HepG2 (cell line): ENCODE data around the gene SYS1. TPM values are rescaled to one million over a fixed set of nuclear protein-coding genes. Genes with fewer than 3 reads are reported as not detected.

Experiments used
- CENPX ChIP-seq: sonication (generic); formaldehyde crosslinking; IDR thresholded peaks from 2 replicates; pipeline ENCODE4 v1.9.0; 2021; ENCODE audit warnings: mild to moderate bottlenecking, missing genetic modification reagents, moderate library complexity
- MIER2 ChIP-seq: IDR thresholded peaks from 2 replicates; pipeline ENCODE4 v1.6.1; 2016; ENCODE audit warnings: missing biosample characterization, missing genetic modification reagents
- MIXL1 ChIP-seq: IDR thresholded peaks from 2 replicates; pipeline ENCODE4 v1.6.1; 2016
- MLLT10 ChIP-seq: sonication (generic); formaldehyde crosslinking; IDR thresholded peaks from 2 replicates; pipeline ENCODE4 v1.4.0; 2020; ENCODE audit warnings: missing genetic modification reagents
- MTA3 ChIP-seq: sonication (generic); formaldehyde crosslinking; IDR thresholded peaks from 2 replicates; pipeline ENCODE4 v1.4.0; 2020; ENCODE audit warnings: missing genetic modification reagents
- NFE2L2 ChIP-seq: fragments of 150-350 bp; IDR thresholded peaks from 2 replicates; pipeline ENCODE4 v1.6.1; 2014; ENCODE audit warnings: low read length
- NFIB ChIP-seq: sonication (generic); formaldehyde crosslinking; IDR thresholded peaks from 2 replicates; pipeline ENCODE4 v1.9.0; 2021; ENCODE audit warnings: missing genetic modification reagents, mild to moderate bottlenecking, borderline replicate concordance
- NRL ChIP-seq: sonication (generic); formaldehyde crosslinking; IDR thresholded peaks from 2 replicates; pipeline ENCODE4 v1.5.0; 2020; ENCODE audit warnings: missing genetic modification reagents, mild to moderate bottlenecking, moderate library complexity, borderline replicate concordance
- SALL2 ChIP-seq: sonication (generic); formaldehyde crosslinking; IDR thresholded peaks from 2 replicates; pipeline ENCODE4 v1.8.1; 2023; ENCODE audit warnings: mild to moderate bottlenecking, missing genetic modification reagents, inconsistent platforms
- WIZ ChIP-seq: sonication (generic); formaldehyde crosslinking; IDR thresholded peaks from 2 replicates; pipeline ENCODE4 v1.5.1; 2020; ENCODE audit warnings: mild to moderate bottlenecking, missing genetic modification reagents
- ZFP62 ChIP-seq: sonication (generic); formaldehyde crosslinking; IDR thresholded peaks from 2 replicates; pipeline ENCODE4 v1.4.0; 2020; ENCODE audit warnings: missing genetic modification reagents
- ZNF34 ChIP-seq: sonication (generic); formaldehyde crosslinking; IDR thresholded peaks from 2 replicates; pipeline ENCODE4 v1.4.0; 2020; ENCODE audit warnings: mild to moderate bottlenecking, missing genetic modification reagents, borderline replicate concordance
- ZNF343 ChIP-seq: sonication (generic); formaldehyde crosslinking; IDR thresholded peaks from 2 replicates; pipeline ENCODE4 v1.4.0; 2020; ENCODE audit warnings: mild to moderate bottlenecking, missing genetic modification reagents
- polyA plus RNA-seq, 8 experiments: library from polyadenylated mRNA; depleted of rRNA in 3 of 8; stranded (reverse) in 7 of 8; unstranded in 1 of 8; fragments of >200 nt; fragmentation: Illumina TruSeq in 4 of 8; extraction: Trizol in 4 of 8; gene quantifications; 2 replicates each; pipeline versions ENCODE4 v1.2.1 to v1.2.3, GENCODE V29; 2011 to 2016; ENCODE audit warnings: low read depth in 4 of 8, missing spikeins in 1 of 8, mixed read lengths in 1 of 8; ENCODE audit not compliant: insufficient read depth in 1 of 8
- total RNA-seq, 5 experiments: library from RNA; depleted of rRNA; stranded (reverse); fragments of >200 nt; fragmentation: Illumina TruSeq; extraction: Trizol; gene quantifications; 2 replicates each; pipeline ENCODE4 v1.2.3, GENCODE V29; 2016; ENCODE audit warnings: low read depth in 1 of 5
- TF ChIP-seq, protein P1 (sequence below): sonication (generic); formaldehyde crosslinking; IDR thresholded peaks from 2 replicates; pipeline ENCODE4 v1.4.0; 2020; ENCODE audit warnings: missing genetic modification reagents
- TF ChIP-seq, protein P2 (sequence below): sonication (generic); formaldehyde crosslinking; IDR thresholded peaks from 2 replicates; pipeline ENCODE4 v1.4.0; 2020; ENCODE audit warnings: missing genetic modification reagents
- TF ChIP-seq, protein P3 (sequence below): sonication (generic); formaldehyde crosslinking; IDR thresholded peaks from 2 replicates; pipeline ENCODE4 v1.4.0; 2020; ENCODE audit warnings: missing genetic modification reagents, borderline replicate concordance
- TF ChIP-seq, protein P4 (sequence below), 2 experiments: sonication (generic) in 1 of 2; formaldehyde crosslinking in 1 of 2; IDR thresholded peaks; 2 replicates each; pipeline versions ENCODE4 v1.6.1 to v1.9.0; 2014 to 2022; ENCODE audit warnings: antibody characterized with exemption in 1 of 2, borderline replicate concordance in 1 of 2, inconsistent platforms in 1 of 2, low read depth in 1 of 2, missing genetic modification reagents in 1 of 2

SYS1 gene
- total and polyA plus RNA-seq, 2 of the 13 experiments (the other 11 are each of a cell fraction or from before 2014, with no cell fraction given) = 38.3 to 65.6 TPM

DNA sequence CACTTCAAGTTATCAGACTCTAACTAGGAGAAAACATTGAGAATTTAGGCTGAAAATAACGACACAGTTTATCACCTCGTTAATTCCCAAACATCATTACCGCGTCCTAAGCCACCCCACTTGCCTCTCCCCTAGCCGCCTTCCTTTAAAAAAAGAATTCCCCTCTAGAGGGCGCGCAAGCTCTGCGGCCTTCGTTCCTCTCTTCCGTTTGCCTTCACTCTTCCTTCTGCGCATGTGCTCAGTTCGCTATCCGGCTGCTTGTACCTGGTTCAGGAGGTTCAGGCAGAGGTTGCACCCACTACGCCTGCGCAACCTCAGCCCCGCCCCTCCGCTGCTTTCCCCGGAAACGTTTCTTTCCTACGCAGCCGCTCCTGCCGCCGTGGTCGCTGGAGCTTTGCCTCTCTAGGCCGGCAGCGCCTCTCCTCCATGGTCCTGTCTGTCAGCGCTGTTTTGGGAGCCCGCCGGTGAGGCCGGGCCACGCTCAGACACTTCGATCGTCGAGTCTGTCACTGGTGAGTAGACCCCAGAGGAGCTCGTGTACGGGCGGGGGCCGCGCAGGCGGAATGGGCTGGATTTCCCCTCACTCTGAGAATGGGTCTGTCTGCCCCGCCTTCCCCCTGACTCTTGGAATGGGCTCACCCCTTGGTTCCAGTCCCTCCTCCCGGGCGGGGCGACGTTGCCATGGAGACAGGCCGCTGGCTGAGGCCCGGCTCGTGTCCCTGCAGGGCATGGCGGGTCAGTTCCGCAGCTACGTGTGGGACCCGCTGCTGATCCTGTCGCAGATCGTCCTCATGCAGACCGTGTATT is at the start of gene SYS1 (continued):
- TF ChIP-seq, protein P1, sequence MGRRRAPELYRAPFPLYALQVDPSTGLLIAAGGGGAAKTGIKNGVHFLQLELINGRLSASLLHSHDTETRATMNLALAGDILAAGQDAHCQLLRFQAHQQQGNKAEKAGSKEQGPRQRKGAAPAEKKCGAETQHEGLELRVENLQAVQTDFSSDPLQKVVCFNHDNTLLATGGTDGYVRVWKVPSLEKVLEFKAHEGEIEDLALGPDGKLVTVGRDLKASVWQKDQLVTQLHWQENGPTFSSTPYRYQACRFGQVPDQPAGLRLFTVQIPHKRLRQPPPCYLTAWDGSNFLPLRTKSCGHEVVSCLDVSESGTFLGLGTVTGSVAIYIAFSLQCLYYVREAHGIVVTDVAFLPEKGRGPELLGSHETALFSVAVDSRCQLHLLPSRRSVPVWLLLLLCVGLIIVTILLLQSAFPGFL (CRISPR knock-in tag) = peak; percentile 89; the same call in 1 of the 2 replicates
- TF ChIP-seq MIXL1 (CRISPR knock-in tag) (peak; percentile 36; the same call in 1 of the 2 replicates), SALL2 (CRISPR knock-in tag) (peak; percentile 96; the same call in 1 of the 2 replicates), NFIB (CRISPR knock-in tag) (no peak), WIZ (CRISPR knock-in tag) (no peak; the same call in 1 of the 2 replicates), ZNF34 (peak; percentile 99), NFE2L2 (peak; percentile 28; the same call in 1 of the 2 replicates), MIER2 (CRISPR knock-in tag) (peak; percentile 85), CENPX (CRISPR knock-in tag) (no peak), ZNF343 (CRISPR knock-in tag) (peak; percentile 99), ZFP62 (CRISPR knock-in tag) (no peak), NRL (peak; percentile 99), MLLT10 (CRISPR knock-in tag) (no peak), MTA3 (no peak)
- TF ChIP-seq, protein P2, sequence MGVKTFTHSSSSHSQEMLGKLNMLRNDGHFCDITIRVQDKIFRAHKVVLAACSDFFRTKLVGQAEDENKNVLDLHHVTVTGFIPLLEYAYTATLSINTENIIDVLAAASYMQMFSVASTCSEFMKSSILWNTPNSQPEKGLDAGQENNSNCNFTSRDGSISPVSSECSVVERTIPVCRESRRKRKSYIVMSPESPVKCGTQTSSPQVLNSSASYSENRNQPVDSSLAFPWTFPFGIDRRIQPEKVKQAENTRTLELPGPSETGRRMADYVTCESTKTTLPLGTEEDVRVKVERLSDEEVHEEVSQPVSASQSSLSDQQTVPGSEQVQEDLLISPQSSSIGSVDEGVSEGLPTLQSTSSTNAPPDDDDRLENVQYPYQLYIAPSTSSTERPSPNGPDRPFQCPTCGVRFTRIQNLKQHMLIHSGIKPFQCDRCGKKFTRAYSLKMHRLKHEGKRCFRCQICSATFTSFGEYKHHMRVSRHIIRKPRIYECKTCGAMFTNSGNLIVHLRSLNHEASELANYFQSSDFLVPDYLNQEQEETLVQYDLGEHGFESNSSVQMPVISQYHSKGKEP (CRISPR knock-in tag) = peak; percentile 80
- TF ChIP-seq, protein P3, sequence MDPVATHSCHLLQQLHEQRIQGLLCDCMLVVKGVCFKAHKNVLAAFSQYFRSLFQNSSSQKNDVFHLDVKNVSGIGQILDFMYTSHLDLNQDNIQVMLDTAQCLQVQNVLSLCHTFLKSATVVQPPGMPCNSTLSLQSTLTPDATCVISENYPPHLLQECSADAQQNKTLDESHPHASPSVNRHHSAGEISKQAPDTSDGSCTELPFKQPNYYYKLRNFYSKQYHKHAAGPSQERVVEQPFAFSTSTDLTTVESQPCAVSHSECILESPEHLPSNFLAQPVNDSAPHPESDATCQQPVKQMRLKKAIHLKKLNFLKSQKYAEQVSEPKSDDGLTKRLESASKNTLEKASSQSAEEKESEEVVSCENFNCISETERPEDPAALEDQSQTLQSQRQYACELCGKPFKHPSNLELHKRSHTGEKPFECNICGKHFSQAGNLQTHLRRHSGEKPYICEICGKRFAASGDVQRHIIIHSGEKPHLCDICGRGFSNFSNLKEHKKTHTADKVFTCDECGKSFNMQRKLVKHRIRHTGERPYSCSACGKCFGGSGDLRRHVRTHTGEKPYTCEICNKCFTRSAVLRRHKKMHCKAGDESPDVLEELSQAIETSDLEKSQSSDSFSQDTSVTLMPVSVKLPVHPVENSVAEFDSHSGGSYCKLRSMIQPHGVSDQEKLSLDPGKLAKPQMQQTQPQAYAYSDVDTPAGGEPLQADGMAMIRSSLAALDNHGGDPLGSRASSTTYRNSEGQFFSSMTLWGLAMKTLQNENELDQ = peak; percentile 83; the same call in 1 of the 2 replicates
- TF ChIP-seq, protein P4, sequence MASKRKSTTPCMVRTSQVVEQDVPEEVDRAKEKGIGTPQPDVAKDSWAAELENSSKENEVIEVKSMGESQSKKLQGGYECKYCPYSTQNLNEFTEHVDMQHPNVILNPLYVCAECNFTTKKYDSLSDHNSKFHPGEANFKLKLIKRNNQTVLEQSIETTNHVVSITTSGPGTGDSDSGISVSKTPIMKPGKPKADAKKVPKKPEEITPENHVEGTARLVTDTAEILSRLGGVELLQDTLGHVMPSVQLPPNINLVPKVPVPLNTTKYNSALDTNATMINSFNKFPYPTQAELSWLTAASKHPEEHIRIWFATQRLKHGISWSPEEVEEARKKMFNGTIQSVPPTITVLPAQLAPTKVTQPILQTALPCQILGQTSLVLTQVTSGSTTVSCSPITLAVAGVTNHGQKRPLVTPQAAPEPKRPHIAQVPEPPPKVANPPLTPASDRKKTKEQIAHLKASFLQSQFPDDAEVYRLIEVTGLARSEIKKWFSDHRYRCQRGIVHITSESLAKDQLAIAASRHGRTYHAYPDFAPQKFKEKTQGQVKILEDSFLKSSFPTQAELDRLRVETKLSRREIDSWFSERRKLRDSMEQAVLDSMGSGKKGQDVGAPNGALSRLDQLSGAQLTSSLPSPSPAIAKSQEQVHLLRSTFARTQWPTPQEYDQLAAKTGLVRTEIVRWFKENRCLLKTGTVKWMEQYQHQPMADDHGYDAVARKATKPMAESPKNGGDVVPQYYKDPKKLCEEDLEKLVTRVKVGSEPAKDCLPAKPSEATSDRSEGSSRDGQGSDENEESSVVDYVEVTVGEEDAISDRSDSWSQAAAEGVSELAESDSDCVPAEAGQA (IDR thresholded peaks at IDR 0.05; ENCODE audit: low read depth) = no peak; the same call in 1 of the 2 replicates
- TF ChIP-seq, protein P4 (CRISPR knock-in tag; IDR thresholded peaks at IDR 0.05; ENCODE audit: borderline replicate concordance) = 0 out of 2 replicates have a peak, but pooled peaks have one; percentile 61
